ENCODE data around the gene AP2A1.

The AP2A1 gene

GRCh38 chr19:49739933-49740332 is 26.9 kb upstream of the AP2A1 start:
- no peak for TF ChIP-seq POLR2AphosphoS5 (IDR thresholded peaks at IDR 0.05; ENCODE audit: borderline replicate concordance, low read depth, low read length)
- no peak for TF ChIP-seq EZH2 (IDR thresholded peaks at IDR 0.05)
- no peak for TF ChIP-seq FOXP2 (optimal IDR thresholded peaks at IDR 0.05; ENCODE audit: control extremely low read depth, extremely low read length, insufficient read depth)
- Histone ChIP-seq H3K27ac (no peak overlapping the region), H3K9me3 (ENCODE audit: low read depth, low read length) (no peaks in the 10 kb centered on the region), H3K9ac (ENCODE audit: insufficient read length) (no peak overlapping the region), H3K4me3 (no peak overlapping the region), H3K36me3 (ENCODE audit: insufficient read depth, low read length) (no peaks in the 10 kb centered on the region)
- DNase-seq (ENCODE audit: low read depth, low spot score), result no peak

GRCh38 chr19:49741210-49741844 is 25.5 kb upstream of the AP2A1 start:
- no peak for DNase-seq (ENCODE audit: low read depth, low spot score)

GRCh38 chr19:49744946-49745381 is 21.8 kb upstream of the AP2A1 start:
- no peak for DNase-seq (ENCODE audit: low read depth, low spot score)
- Histone ChIP-seq H3K27ac (no peak overlapping the region), H3K9me3 (ENCODE audit: low read depth, low read length) (no peaks in the 10 kb centered on the region), H3K36me3 (ENCODE audit: insufficient read depth, low read length) (no peaks in the 10 kb centered on the region), H3K4me3 (no peak overlapping the region), H3K9ac (ENCODE audit: insufficient read length) (no peak overlapping the region)
- TF ChIP-seq POLR2AphosphoS5 (IDR thresholded peaks at IDR 0.05; ENCODE audit: borderline replicate concordance, low read depth, low read length), result no peak
- TF ChIP-seq EZH2 (IDR thresholded peaks at IDR 0.05), result no peak
- TF ChIP-seq FOXP2 (optimal IDR thresholded peaks at IDR 0.05; ENCODE audit: control extremely low read depth, extremely low read length, insufficient read depth), result no peak

More at GRCh38 chr19:49741210-49741844, 25.5 kb upstream of the AP2A1 start:
- H3K9me3 ChIP-seq (ENCODE audit: low read depth, low read length), result no peaks in the 10 kb centered on the region
- TF ChIP-seq FOXP2 (optimal IDR thresholded peaks at IDR 0.05; ENCODE audit: control extremely low read depth, extremely low read length, insufficient read depth) (no peak), EZH2 (IDR thresholded peaks at IDR 0.05) (no peak), POLR2AphosphoS5 (IDR thresholded peaks at IDR 0.05; ENCODE audit: borderline replicate concordance, low read depth, low read length) (no peak)
- no peak overlapping the region for H3K9ac ChIP-seq (ENCODE audit: insufficient read length)
- no peaks in the 10 kb centered on the region for H3K36me3 ChIP-seq (ENCODE audit: insufficient read depth, low read length)
- no peak overlapping the region for H3K4me3 ChIP-seq
- H3K27ac ChIP-seq, result no peak overlapping the region

- no peaks in the 10 kb centered on the region for H3K36me3 ChIP-seq (ENCODE audit: insufficient read depth, low read length)
- H3K27ac ChIP-seq, result no peak overlapping the region
- H3K9me3 ChIP-seq (ENCODE audit: low read depth, low read length), result no peaks in the 10 kb centered on the region
- DNase-seq (ENCODE audit: low read depth, low spot score), result no peak
- no peak for TF ChIP-seq POLR2AphosphoS5 (IDR thresholded peaks at IDR 0.05; ENCODE audit: borderline replicate concordance, low read depth, low read length)
- no peak for TF ChIP-seq EZH2 (IDR thresholded peaks at IDR 0.05)
- no peak for TF ChIP-seq FOXP2 (optimal IDR thresholded peaks at IDR 0.05; ENCODE audit: control extremely low read depth, extremely low read length, insufficient read depth)
- H3K4me3 ChIP-seq, result no peak overlapping the region
- no peak overlapping the region for H3K9ac ChIP-seq (ENCODE audit: insufficient read length)
Measured at GRCh38 chr19:49746206-49746958, 20.4 kb upstream of the AP2A1 start.

GRCh38 chr19:49749055-49749716 is 17.6 kb upstream of the AP2A1 start:
- Histone ChIP-seq H3K27ac (no peak overlapping the region), H3K4me3 (no peak overlapping the region), H3K9ac (ENCODE audit: insufficient read length) (no peak overlapping the region), H3K36me3 (ENCODE audit: insufficient read depth, low read length) (no peaks in the 10 kb centered on the region), H3K9me3 (ENCODE audit: low read depth, low read length) (no peaks in the 10 kb centered on the region)
- no peak for TF ChIP-seq POLR2AphosphoS5 (IDR thresholded peaks at IDR 0.05; ENCODE audit: borderline replicate concordance, low read depth, low read length)
- TF ChIP-seq FOXP2 (optimal IDR thresholded peaks at IDR 0.05; ENCODE audit: control extremely low read depth, extremely low read length, insufficient read depth), result no peak
- TF ChIP-seq EZH2 (IDR thresholded peaks at IDR 0.05), result no peak
- DNase-seq (ENCODE audit: low read depth, low spot score), result no peak

- Histone ChIP-seq H3K27ac (no peak overlapping the region), H3K9me3 (ENCODE audit: low read depth, low read length) (no peaks in the 10 kb centered on the region), H3K9ac (ENCODE audit: insufficient read length) (no peak overlapping the region), H3K36me3 (ENCODE audit: insufficient read depth, low read length) (no peaks in the 10 kb centered on the region), H3K4me3 (no peak overlapping the region)
- TF ChIP-seq FOXP2 (optimal IDR thresholded peaks at IDR 0.05; ENCODE audit: control extremely low read depth, extremely low read length, insufficient read depth) (no peak), EZH2 (IDR thresholded peaks at IDR 0.05) (no peak), POLR2AphosphoS5 (IDR thresholded peaks at IDR 0.05; ENCODE audit: borderline replicate concordance, low read depth, low read length) (no peak)
- no peak for DNase-seq (ENCODE audit: low read depth, low spot score)
Measured at GRCh38 chr19:49749771-49750170, 17.0 kb upstream of the AP2A1 start.

GRCh38 chr19:49752701-49753100 is 14.1 kb upstream of the AP2A1 start:
- TF ChIP-seq EZH2 (IDR thresholded peaks at IDR 0.05) (no peak), POLR2AphosphoS5 (IDR thresholded peaks at IDR 0.05; ENCODE audit: borderline replicate concordance, low read depth, low read length) (no peak), FOXP2 (optimal IDR thresholded peaks at IDR 0.05; ENCODE audit: control extremely low read depth, extremely low read length, insufficient read depth) (no peak)
- no peak overlapping the region for H3K27ac ChIP-seq
- DNase-seq (ENCODE audit: low read depth, low spot score), result no peak

GRCh38 chr19:49755956-49756355 is 10.8 kb upstream of the AP2A1 start:
- Histone ChIP-seq H3K36me3 (ENCODE audit: insufficient read depth, low read length) (no peaks in the 10 kb centered on the region), H3K27ac (no peak overlapping the region), H3K4me3 (no peak overlapping the region), H3K9me3 (ENCODE audit: low read depth, low read length) (no peaks in the 10 kb centered on the region; the same call in 1 of the 2 replicates), H3K9ac (ENCODE audit: insufficient read length) (no peak overlapping the region)
- no peak for DNase-seq (ENCODE audit: low read depth, low spot score)
- no peak for TF ChIP-seq FOXP2 (optimal IDR thresholded peaks at IDR 0.05; ENCODE audit: control extremely low read depth, extremely low read length, insufficient read depth)
- TF ChIP-seq POLR2AphosphoS5 (IDR thresholded peaks at IDR 0.05; ENCODE audit: borderline replicate concordance, low read depth, low read length), result no peak
- no peak for TF ChIP-seq EZH2 (IDR thresholded peaks at IDR 0.05)

More at GRCh38 chr19:49752701-49753100, 14.1 kb upstream of the AP2A1 start:
- H3K36me3 ChIP-seq (ENCODE audit: insufficient read depth, low read length), result no peaks in the 10 kb centered on the region
- H3K4me3 ChIP-seq, result no peak overlapping the region
- no peak overlapping the region for H3K9ac ChIP-seq (ENCODE audit: insufficient read length)
- no peaks in the 10 kb centered on the region; the same call in 1 of the 2 replicates for H3K9me3 ChIP-seq (ENCODE audit: low read depth, low read length)
